Measurements from ENCODE around the gene GRPEL1.
"Not testable (repeated sequence)": the region's sequence is repeated elsewhere in the genome, so short reads cannot be mapped to it uniquely, and the experiment has no call there.

GRPEL1 gene

DNA sequence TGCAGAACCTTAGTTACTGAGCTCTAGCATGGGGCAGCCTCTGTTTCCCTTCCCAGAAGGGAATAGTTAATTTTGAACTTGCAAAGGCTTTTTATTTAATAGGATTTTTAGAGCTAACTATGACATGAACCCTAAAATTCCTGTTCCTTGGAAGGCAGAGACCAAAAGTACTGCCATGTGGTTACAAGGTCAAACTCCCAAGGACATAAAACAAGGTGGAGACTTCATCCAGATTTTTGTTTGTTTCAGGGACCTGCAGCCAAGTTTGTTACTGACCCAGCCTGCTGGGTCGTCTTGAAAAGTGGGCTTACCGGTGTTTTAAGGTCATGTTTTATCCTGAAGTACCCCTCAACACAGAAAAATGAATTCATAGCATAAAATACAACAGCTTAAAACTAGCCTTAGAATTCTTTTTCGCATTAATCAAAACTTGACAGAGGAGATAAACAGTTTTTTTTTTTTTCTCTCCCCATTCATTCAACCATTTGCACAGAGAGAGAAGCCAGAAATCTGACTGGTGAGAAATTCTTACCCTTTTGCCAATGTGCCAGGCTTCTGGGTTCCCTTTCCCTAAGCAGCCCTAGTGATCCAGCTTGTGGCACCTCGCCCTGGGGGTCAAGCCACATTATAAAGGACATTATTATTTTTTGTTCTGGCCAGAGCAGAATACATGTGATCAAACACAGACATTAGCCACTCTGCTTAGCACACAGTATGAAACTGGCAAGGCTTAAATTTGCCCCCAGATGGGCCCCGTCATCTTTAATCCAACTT is 21.5 kb upstream of the GRPEL1 start:
- Histone ChIP-seq H3K4me1 (ENCODE audit: control insufficient read depth, low read depth, low read length) (no peaks in the 10 kb centered on the region), H2AK5ac (ENCODE audit: low read length) (no peak overlapping the region), H4K8ac (ENCODE audit: low read depth, low read length) (no peak overlapping the region), H3K4ac (ENCODE audit: low read depth, low read length) (no peak overlapping the region), H3K4me3 (ENCODE audit: low read length) (no peak overlapping the region), H3K9ac (ENCODE audit: low read length) (no peak overlapping the region), H3K27ac (ENCODE audit: low read depth, low read length) (no peak overlapping the region), H3K27me3 (ENCODE audit: insufficient read depth, low read length, poor library complexity) (peaks cover 6% of the 10 kb centered on the region), H3K56ac (ENCODE audit: low read length) (no peak overlapping the region), H4K5ac (ENCODE audit: low read length) (no peak overlapping the region), H3K23ac (ENCODE audit: low read length) (no peak overlapping the region), H2BK15ac (replicated peaks; ENCODE audit: low read depth) (no peak overlapping the region), H2BK120ac (ENCODE audit: low read depth, low read length) (no peak overlapping the region), H2BK5ac (ENCODE audit: low read length) (no peak overlapping the region), H3K18ac (ENCODE audit: low read length) (no peak overlapping the region), H3K79me2 (ENCODE audit: control insufficient read depth, insufficient read depth, low read length) (no peaks in the 10 kb centered on the region), H3K79me1 (ENCODE audit: low read length) (no peaks in the 10 kb centered on the region), H3K4me2 (ENCODE audit: low read length) (no peak overlapping the region), H3K36me3 (ENCODE audit: control insufficient read depth, insufficient read depth, low read length) (no peaks in the 10 kb centered on the region)
- no CpG with 5 or more reads among the region's 5 CpGs for WGBS (ENCODE audit: extremely low coverage, insufficient coverage, low lambda C conversion rate)
- DNase-seq = no peak

DNA sequence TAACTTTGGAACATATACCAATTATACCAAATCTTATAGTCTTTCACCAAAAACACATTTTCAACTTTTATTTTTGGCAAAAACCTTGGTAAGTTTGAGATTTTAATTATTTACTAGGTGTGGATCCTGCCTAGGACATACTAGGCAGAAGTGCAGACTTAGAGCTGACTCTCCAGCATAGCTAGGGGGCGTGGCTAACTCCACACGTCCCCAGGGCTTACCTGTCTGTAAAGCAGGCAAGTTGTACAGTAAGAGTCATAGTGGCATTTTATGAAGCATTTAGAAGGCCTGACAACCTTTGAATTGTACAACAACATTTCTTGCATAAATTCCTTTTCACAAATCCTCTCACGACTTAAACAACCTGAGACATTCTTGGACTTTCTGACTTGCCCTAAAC is 19.2 kb upstream of the GRPEL1 start:
- no peak overlapping the region for H3K4ac ChIP-seq (ENCODE audit: low read depth, low read length)
- no peak overlapping the region for H3K4me2 ChIP-seq (ENCODE audit: low read length)
- DNase-seq = no peak
- H2BK15ac ChIP-seq (replicated peaks; ENCODE audit: low read depth) = no peak overlapping the region
- H2AK5ac ChIP-seq (ENCODE audit: low read length) = no peak overlapping the region
- no peak overlapping the region for H3K4me3 ChIP-seq (ENCODE audit: low read length)
- no peaks in the 10 kb centered on the region for H3K79me2 ChIP-seq (ENCODE audit: control insufficient read depth, insufficient read depth, low read length)
- no peak overlapping the region for H3K27ac ChIP-seq (ENCODE audit: low read depth, low read length)
- no CpG with 5 or more reads among the region's 3 CpGs for WGBS (ENCODE audit: extremely low coverage, insufficient coverage, low lambda C conversion rate)
- H4K5ac ChIP-seq (ENCODE audit: low read length) = no peak overlapping the region
- H4K8ac ChIP-seq (ENCODE audit: low read depth, low read length) = no peak overlapping the region
- no peak overlapping the region for H3K18ac ChIP-seq (ENCODE audit: low read length)
- no peak overlapping the region for H2BK5ac ChIP-seq (ENCODE audit: low read length)
- no peak overlapping the region for H2BK120ac ChIP-seq (ENCODE audit: low read depth, low read length)
- H3K79me1 ChIP-seq (ENCODE audit: low read length) = no peaks in the 10 kb centered on the region
- no peaks in the 10 kb centered on the region for H3K4me1 ChIP-seq (ENCODE audit: control insufficient read depth, low read depth, low read length)
- no peaks in the 10 kb centered on the region for H3K36me3 ChIP-seq (ENCODE audit: control insufficient read depth, insufficient read depth, low read length)
- H3K56ac ChIP-seq (ENCODE audit: low read length) = no peak overlapping the region
- no peak overlapping the region for H3K9ac ChIP-seq (ENCODE audit: low read length)
- H3K23ac ChIP-seq (ENCODE audit: low read length) = no peak overlapping the region
- no peaks in the 10 kb centered on the region for H3K27me3 ChIP-seq (ENCODE audit: insufficient read depth, low read length, poor library complexity)

- no peak overlapping the region for H3K23ac ChIP-seq (ENCODE audit: low read length)
- H4K5ac ChIP-seq (ENCODE audit: low read length) = no peak overlapping the region
- H2BK120ac ChIP-seq (ENCODE audit: low read depth, low read length) = no peak overlapping the region
- H2AK5ac ChIP-seq (ENCODE audit: low read length) = no peak overlapping the region
- DNase-seq = peak; percentile 14
- H2BK5ac ChIP-seq (ENCODE audit: low read length) = no peak overlapping the region
- H3K18ac ChIP-seq (ENCODE audit: low read length) = no peak overlapping the region
- no peak overlapping the region for H3K4me3 ChIP-seq (ENCODE audit: low read length)
- no peaks in the 10 kb centered on the region for H3K79me1 ChIP-seq (ENCODE audit: low read length)
- H3K36me3 ChIP-seq (ENCODE audit: control insufficient read depth, insufficient read depth, low read length) = no peaks in the 10 kb centered on the region
- no peaks in the 10 kb centered on the region for H3K27me3 ChIP-seq (ENCODE audit: insufficient read depth, low read length, poor library complexity)
- no peak overlapping the region for H2BK15ac ChIP-seq (replicated peaks; ENCODE audit: low read depth)
- no peak overlapping the region for H3K27ac ChIP-seq (ENCODE audit: low read depth, low read length)
- no peak overlapping the region for H3K4me2 ChIP-seq (ENCODE audit: low read length)
- H3K56ac ChIP-seq (ENCODE audit: low read length) = no peak overlapping the region
- no peak overlapping the region for H3K4ac ChIP-seq (ENCODE audit: low read depth, low read length)
- WGBS (ENCODE audit: extremely low coverage, insufficient coverage, low lambda C conversion rate) = no CpG with 5 or more reads among the region's 1 CpG
- H3K9ac ChIP-seq (ENCODE audit: low read length) = no peak overlapping the region
- H3K79me2 ChIP-seq (ENCODE audit: control insufficient read depth, insufficient read depth, low read length) = no peaks in the 10 kb centered on the region
- H4K8ac ChIP-seq (ENCODE audit: low read depth, low read length) = no peak overlapping the region
- H3K4me1 ChIP-seq (ENCODE audit: control insufficient read depth, low read depth, low read length) = no peaks in the 10 kb centered on the region
These were observed 18.5 kb upstream of the GRPEL1 start for GRCh38 chr4:7086384-7086783.

DNA sequence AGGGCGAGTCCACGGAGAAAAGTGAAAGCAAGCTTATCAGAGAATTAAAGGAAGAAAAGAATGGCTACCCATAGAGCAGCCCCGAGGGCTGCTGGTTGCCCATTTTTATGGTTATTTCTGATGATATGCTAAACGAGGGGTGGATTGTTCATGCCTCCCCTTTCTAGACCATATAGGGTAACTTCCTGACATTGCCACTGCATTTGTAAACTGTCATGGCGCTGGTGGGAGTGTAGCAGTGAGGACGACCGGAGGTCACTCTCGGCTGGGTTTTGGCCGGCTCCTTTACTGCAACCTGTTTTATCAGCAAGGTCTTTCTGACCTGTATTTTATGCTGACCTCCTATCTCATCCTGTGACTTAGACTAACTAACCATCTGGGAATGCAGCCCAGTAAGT is 16.7 kb upstream of the GRPEL1 start:
- not testable (repeated sequence) for H3K4me2 ChIP-seq (ENCODE audit: low read length); H3K4ac ChIP-seq (ENCODE audit: low read depth, low read length); H2BK120ac ChIP-seq (ENCODE audit: low read depth, low read length); H3K27me3 ChIP-seq (ENCODE audit: insufficient read depth, low read length, poor library complexity); H4K5ac ChIP-seq (ENCODE audit: low read length); H4K8ac ChIP-seq (ENCODE audit: low read depth, low read length); H3K36me3 ChIP-seq (ENCODE audit: control insufficient read depth, insufficient read depth, low read length); H3K56ac ChIP-seq (ENCODE audit: low read length); H3K27ac ChIP-seq (ENCODE audit: low read depth, low read length); H3K79me2 ChIP-seq (ENCODE audit: control insufficient read depth, insufficient read depth, low read length); H2BK15ac ChIP-seq (replicated peaks; ENCODE audit: low read depth); H3K4me1 ChIP-seq (ENCODE audit: control insufficient read depth, low read depth, low read length); DNase-seq; H3K79me1 ChIP-seq (ENCODE audit: low read length); H3K23ac ChIP-seq (ENCODE audit: low read length); H3K18ac ChIP-seq (ENCODE audit: low read length); H3K4me3 ChIP-seq (ENCODE audit: low read length); H2AK5ac ChIP-seq (ENCODE audit: low read length); H2BK5ac ChIP-seq (ENCODE audit: low read length); H3K9ac ChIP-seq (ENCODE audit: low read length)
- WGBS (ENCODE audit: extremely low coverage, insufficient coverage, low lambda C conversion rate) = no CpG with 5 or more reads among the region's 9 CpGs

DNA sequence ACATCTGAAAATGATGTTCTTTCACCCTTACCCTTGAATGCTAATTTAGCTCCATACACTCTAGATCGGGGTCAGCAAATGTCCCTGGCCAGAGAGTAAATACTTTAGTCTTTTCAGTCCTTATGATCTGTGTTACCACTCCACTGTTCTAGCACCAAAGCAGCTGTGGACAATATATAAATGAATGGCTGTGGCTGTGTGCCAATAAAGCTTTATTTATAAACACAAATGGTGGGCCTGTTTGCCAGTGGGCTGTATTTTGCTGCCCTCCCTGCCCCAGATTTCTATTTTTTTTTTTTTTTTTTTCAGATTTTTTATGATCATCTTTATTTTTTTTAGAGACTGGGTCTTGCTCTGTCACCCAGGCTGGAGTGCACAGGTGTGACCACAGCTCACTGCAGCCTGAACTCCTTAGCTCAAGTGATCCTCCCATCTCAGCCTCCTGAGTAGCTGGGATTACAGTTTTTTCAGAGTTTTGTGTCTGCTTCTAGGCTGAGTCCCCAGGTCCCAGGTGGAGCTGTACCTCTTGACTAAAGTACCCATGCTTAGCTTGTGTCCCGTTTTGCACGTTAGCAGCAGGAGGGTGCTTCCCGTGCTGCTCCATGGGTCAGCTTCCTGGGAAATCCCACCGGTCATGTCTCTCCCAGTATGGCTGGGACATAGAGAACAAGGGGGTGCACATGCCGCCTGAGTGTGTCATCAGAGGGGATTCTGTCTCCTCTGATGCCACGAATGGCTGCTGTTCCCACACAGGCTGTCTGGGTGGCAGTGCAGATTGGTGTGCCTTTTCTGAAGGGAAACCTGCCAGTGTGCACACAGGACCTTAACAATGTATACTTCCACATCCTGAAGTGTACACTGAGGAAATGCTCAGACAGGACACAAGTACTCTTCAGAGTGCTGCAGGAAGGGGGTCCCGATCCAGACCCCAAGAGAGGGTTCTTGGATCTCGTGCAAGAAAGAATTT is 16.0 kb upstream of the GRPEL1 start:
- H2BK5ac ChIP-seq (ENCODE audit: low read length) = no peak overlapping the region
- H3K4me3 ChIP-seq (ENCODE audit: low read length) = no peak overlapping the region
- H2AK5ac ChIP-seq (ENCODE audit: low read length) = no peak overlapping the region
- no peak overlapping the region for H3K9ac ChIP-seq (ENCODE audit: low read length)
- DNase-seq = no peak
- H3K79me2 ChIP-seq (ENCODE audit: control insufficient read depth, insufficient read depth, low read length) = no peaks in the 10 kb centered on the region
- no peaks in the 10 kb centered on the region for H3K36me3 ChIP-seq (ENCODE audit: control insufficient read depth, insufficient read depth, low read length)
- H2BK120ac ChIP-seq (ENCODE audit: low read depth, low read length) = no peak overlapping the region
- WGBS (ENCODE audit: extremely low coverage, insufficient coverage, low lambda C conversion rate) = no CpG with 5 or more reads among the region's 9 CpGs
- no peak overlapping the region for H4K5ac ChIP-seq (ENCODE audit: low read length)
- H4K8ac ChIP-seq (ENCODE audit: low read depth, low read length) = no peak overlapping the region
- H3K4me2 ChIP-seq (ENCODE audit: low read length) = no peak overlapping the region
- no peak overlapping the region for H3K56ac ChIP-seq (ENCODE audit: low read length)
- no peaks in the 10 kb centered on the region for H3K27me3 ChIP-seq (ENCODE audit: insufficient read depth, low read length, poor library complexity)
- H3K23ac ChIP-seq (ENCODE audit: low read length) = no peak overlapping the region
- no peaks in the 10 kb centered on the region for H3K4me1 ChIP-seq (ENCODE audit: control insufficient read depth, low read depth, low read length)
- no peak overlapping the region for H3K18ac ChIP-seq (ENCODE audit: low read length)
- no peak overlapping the region for H2BK15ac ChIP-seq (replicated peaks; ENCODE audit: low read depth)
- no peak overlapping the region for H3K4ac ChIP-seq (ENCODE audit: low read depth, low read length)
- H3K79me1 ChIP-seq (ENCODE audit: low read length) = no peaks in the 10 kb centered on the region
- H3K27ac ChIP-seq (ENCODE audit: low read depth, low read length) = no peak overlapping the region
